ENCODE results near the gene SERPINA1.

Gene SERPINA1

DNA sequence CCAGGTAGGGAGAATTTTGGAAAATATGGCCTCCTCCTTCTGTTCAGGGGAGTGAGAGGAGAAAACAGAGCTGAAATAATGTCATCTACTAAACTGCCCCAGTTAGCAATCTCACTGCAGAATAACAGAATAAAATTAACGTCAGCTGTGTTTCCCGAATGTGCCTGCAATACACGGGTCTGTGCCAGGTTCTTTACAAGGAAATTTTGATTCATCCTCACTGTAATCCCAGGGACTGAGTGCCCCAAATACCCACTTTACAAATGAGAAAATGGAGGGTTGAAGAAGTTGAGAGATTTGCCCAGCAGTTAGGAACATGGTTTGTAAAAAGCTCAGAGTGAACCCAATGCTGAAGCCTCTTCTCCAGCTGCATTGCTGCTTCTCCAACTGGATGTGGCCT, 44.0 kb downstream of the SERPINA1 start:
- no peak for DNase-seq

DNA sequence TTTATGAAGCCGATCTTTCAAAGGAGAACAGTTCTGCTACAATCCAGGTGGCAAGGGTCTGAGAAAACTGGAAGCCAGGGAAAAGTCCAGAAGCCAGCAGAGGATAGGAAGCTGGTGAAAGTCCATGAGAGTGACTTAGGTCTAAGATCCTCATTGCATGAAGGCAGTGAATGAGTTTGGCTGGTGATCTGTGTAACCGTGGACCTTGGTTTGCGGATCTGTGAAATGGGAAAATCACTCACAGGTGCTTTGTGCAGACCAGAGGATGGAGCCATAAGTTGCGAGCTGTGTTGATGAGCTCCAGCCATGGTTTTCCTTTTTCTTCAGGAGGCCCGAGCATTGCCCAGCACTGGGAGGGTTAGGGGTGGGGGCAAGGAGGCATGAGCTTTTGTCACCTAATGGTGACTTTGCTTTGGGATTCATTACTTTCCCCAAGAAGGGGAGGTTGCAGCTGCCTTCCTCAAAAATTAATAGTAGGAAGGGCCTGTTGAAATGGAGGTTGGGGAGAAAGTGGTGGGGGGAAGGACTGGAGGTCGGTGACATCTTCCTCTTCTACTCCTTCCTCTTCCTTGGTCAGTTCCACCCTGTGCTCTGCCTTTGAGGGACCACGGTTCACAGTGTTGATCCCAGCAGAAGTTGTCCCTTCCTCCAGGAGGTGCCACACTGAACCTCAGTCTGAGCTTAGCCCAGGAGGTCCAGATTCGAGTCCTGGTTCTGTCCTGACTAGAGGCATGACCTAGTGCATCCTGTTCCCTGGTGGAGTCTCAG, 45.0 kb downstream of the SERPINA1 start:
- DNase-seq, result no peak

- peak; percentile 7 for DNase-seq
Observed at GRCh38 chr14:94342334-94342934, 46.0 kb downstream of the SERPINA1 start.

DNA sequence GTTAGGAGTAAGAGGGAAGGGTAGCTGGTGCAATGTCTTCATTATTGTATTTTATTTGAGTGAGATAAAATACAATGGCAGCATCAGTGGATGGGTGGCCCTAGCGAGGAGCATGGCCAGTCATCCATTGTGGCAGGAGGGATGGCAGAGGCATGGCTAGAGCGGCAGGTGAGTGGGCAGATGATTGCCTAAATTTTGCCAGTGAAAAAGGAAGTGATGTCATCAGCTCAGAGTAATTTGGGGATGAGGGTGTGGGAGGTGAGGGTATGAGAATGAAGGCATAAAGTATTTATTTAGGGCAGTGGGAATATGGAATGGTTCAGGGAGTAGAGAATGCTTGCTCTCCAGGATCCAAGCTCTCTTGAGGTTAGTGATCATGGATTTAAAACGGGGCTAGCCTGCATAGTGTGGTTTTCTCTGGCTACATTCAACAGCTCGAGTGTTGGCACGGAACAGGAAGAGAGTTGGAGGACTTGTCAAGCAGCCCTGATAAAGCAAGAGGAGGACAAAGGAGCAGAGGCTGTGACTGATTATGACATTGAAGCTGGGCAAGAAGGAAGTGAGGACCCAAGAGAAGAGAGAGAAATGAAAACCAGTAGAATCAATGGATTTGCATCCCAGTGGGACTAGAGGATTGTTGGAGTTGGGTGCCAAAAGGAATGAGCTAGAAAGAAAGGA, 46.6 kb downstream of the SERPINA1 start:
- DNase-seq, result no peak

DNA sequence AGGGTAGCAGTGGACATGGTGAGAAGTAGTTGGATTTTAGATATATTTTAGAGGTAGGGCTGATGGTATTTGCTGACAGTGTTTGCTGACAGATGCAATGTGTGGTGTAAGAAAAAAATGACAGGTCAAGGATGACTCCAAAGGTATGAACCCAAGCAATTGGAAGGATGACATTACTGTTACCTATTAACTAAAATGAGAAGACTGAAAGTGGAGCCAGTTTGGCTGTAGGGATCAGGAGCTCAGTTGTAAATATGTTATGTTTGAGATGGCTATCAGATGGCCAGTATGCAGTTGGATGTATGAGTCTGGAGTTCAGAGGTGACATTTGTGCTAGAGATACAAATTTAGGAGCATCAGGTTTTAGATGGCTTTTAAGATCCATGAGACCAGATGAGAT, 47.9 kb downstream of the SERPINA1 start:
- DNase-seq, result no peak

GRCh38 chr14:94338023-94338422, 50.4 kb downstream of the SERPINA1 start:
- no peak for DNase-seq

DNA sequence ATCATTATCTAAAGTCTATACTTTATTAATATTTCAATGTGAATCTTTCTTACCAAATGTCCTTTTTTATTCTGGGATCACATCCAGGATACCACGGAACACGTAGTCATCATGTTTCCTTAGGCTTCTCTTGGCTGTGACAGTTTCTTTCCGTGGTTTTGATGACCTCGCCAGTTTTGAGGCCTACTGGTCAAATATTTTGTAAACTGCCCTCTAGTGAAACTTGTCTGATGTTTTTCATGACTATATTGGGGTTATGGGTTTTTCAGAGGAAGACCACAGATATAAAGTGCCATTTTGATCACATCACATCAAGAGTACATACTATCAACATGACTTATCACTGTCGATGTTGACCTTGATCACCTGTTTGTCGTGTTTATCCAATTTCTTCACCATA, 51.1 kb downstream of the SERPINA1 start:
- DNase-seq, result no peak

GRCh38 chr14:94334872-94335271, 53.5 kb downstream of the SERPINA1 start:
- DNase-seq, result peak; percentile 20

- no peak for DNase-seq
Observed at GRCh38 chr14:94332587-94332986, 55.8 kb downstream of the SERPINA1 start.

GRCh38 chr14:94332063-94332583, 56.3 kb downstream of the SERPINA1 start:
- DNase-seq, result no peak

DNA sequence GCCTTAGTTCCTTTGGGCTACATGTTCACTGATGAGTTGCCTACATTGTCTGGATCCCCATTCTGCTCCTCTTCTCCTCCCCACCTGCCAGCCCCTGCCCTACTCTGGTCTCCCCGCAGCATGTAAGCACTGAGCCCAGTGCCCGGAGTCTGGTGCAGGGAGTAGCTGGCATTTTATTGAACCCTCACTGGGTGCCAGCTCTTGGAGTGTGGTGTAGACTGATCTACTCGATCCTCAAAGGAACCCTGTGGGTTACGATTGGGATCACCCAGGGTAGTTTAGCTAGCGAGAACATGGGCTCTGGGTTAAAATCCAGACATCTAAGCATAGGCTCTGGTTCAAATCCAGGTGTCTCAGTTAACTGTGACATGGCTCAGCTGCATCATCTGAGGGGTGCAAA, 56.9 kb downstream of the SERPINA1 start:
- no peak for DNase-seq

- DNase-seq, result no peak
Observed at GRCh38 chr14:94330857-94331256, 57.5 kb downstream of the SERPINA1 start.

DNA sequence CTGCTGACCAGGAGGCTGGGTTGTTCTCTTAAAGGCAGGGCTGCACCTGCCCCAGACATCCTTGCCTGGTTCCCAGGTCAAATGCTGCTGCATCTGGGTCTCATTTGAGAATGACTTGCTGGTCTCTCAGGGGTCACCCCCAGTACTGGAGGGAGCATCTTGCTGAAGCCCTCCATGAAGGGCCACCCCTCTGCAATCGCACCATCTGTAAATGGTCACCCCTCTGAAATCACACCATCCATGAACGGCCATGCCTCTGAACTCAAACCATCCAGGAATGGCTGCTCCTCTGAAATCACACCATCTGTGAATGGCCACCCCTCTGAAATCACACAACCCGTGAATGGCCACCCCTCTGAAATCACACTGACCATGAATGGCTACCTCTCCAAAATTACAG, 58.0 kb downstream of the SERPINA1 start:
- DNase-seq, result no peak

DNA sequence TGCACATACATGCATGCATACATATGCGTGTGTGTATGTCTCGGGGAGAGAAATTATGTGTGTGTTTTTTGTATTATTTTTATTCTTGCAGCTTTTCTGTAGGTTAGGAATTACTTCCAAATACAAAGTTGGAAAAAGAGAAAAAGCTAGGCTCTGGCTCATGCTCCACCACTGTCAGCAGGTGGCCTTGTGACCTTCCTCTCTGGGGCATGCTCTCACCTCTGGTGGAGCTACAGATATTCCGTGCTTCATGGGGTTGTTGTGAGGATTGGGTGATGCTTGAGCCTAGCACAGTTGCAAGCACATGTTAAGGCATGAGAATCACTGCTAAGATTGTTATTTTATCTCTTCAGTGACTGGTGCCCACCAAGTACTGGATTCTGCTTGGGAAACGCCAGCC, 58.5 kb downstream of the SERPINA1 start:
- no peak for DNase-seq

DNA sequence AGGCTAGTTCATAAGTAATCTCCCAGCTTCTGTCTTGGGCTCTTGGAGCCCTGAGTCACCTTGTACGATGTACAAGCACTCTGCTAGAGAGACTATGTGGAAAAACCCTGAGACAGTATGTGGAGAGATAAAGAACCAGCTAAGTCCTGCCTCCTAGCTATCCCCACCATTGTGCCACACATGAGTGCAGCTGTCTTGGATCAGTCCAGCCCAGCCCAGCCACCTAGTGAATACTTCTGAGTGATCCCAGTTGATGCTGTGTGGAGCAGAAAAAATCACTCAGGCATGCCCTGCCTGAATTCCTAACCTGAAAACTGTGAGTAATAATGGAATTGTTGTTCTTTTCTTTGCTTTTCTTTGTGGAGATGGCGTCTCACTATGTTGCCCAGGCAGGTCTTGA, 60.2 kb downstream of the SERPINA1 start:
- DNase-seq, result no peak

Data from NCI-H748 treated with DMSO at 0.1 percent for 48 hours (cell line).